Activated T-helper 1 cell treated with anti-CD3 and anti-CD28 coated beads, Interleukin-2, amount 50 U/mL, for 16 hours (primary cell): ENCODE results near the gene KCNQ5.

Experiments used
- DNase-seq, 2 donors: peaks; one replicate each; pipeline ENCODE4 v3.0.0-alpha.2; 2020; ENCODE audit warnings: low read depth in 1 of 2, low spot score in 1 of 2

The KCNQ5 gene

GRCh38 chr6:73043446-73043845 is 421.6 kb downstream of the KCNQ5 start:
- DNase-seq, result no peak

DNA sequence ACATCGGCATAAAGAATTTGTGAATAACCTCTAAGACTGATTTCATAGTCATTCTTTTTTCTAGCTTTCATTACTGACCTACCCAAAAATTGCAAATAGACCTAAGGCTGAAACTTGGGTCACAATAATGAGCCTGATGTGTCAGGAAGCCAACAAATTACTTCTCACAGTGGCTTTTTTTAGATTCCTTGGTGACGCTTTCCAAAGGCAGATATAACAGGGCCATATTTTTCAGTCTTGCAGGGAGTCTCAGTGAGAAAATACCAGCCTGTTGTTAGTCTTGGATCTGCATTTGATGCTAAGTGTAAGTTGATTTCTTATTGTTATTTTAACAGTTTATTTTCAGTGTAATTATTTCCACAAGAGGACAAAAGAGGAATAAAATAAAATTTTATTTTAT is 423.7 kb downstream of the KCNQ5 start:
- no peak for DNase-seq

- DNase-seq, result no peak
These were observed 425.9 kb downstream of the KCNQ5 start for GRCh38 chr6:73047801-73048200.

DNA sequence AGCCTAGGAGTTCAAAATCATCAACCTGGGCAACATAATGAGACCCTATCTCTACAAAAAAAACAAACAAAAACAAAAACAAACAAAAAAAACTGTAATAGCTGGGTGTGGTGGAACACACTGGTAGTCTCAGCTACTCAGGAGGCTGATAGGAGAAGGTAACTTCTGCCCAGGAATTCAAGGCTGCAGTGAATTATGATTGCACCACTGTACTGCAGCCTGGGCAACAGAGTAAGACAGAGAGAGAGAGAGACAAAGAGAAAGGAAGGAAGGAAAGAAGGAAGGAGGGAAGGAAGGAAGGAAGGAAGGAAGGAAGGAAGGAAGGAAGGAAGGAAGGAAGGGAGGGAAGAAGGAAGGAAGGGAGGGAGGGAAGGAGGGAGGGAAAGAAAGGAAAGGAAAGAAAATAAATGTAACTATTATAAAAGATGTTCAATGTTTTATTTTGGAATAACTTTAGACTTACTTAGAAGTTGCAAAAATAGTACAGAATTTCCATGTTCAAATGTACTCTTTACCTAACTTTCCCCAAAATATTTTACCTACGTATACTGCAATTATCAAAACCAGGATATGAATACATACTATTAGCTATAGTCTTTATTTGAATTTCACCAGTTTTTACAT is 428.2 kb downstream of the KCNQ5 start:
- DNase-seq, result no peak

- no peak for DNase-seq
These were observed 428.8 kb downstream of the KCNQ5 start for GRCh38 chr6:73050706-73051105.

- DNase-seq, result no peak
These were observed 429.3 kb downstream of the KCNQ5 start for GRCh38 chr6:73051147-73051546.

- DNase-seq, result no peak
These were observed 433.1 kb downstream of the KCNQ5 start for GRCh38 chr6:73054958-73055357.

DNA sequence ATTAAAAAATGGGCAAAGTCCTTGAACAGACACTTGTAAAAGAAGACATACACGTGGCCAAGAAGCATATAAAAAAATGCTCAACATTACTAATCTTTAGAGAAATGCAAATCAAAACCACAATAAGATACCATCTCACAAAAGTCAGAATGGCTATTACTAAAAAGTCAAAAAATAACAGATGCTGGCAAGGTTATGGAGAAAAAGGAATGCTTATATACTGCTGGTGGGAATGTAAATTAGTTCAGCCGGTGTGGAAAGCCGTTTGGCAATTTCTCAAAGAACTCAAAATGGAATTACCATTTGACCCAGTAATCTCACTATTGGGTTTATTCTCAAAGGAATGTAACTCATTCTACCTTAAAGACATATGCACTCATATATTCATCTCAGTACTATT is 436.9 kb downstream of the KCNQ5 start:
- DNase-seq, result no peak

DNA sequence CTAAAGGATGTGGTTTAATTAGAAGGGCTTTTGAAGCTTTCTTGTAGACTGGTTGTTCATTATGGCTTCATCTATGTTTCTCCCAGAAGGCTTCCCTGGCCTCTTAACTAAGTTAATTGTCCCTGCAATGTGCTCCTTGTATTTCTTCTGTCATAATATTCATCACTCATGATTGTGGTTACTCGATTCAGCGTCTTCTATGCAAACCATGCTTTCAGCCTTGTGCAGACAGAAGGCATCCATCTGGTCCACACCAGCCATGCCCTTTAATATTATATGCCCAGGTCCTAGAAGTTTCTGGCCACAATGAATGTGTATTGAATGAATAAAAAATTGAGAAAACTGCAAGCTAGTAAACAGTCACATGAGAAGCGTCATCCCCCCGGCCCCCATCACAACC is 440.3 kb downstream of the KCNQ5 start:
- DNase-seq, result no peak

DNA sequence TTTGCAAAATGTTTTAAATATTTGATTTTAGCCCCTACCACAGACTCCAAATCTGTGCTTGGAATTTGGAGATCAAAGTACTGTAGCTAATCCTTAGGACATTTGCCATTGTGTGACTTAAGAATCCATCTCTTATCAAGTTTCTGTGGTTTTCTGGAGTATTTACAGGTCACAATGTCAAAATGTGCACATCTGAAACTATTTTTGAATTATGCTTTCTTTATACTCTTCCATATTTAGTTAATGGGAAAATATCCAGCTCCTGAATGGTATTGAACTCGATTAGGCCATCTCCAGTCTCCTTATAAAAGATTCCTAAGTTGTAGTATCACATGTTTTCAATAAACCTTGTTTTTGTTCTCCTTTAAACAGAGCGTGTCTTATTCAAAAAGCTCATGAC is 441.0 kb downstream of the KCNQ5 start:
- no peak for DNase-seq

GRCh38 chr6:73064266-73064665 is 442.4 kb downstream of the KCNQ5 start:
- no peak for DNase-seq

GRCh38 chr6:73073238-73073637 is 451.4 kb downstream of the KCNQ5 start:
- DNase-seq, result no peak

GRCh38 chr6:73074175-73074574 is 452.3 kb downstream of the KCNQ5 start:
- DNase-seq, result no peak

- no peak for DNase-seq
These were observed 454.5 kb downstream of the KCNQ5 start for GRCh38 chr6:73076211-73076954.

GRCh38 chr6:73078333-73078862 is 456.5 kb downstream of the KCNQ5 start:
- no peak for DNase-seq

- no peak for DNase-seq
These were observed 457.2 kb downstream of the KCNQ5 start for GRCh38 chr6:73078908-73079610.

DNA sequence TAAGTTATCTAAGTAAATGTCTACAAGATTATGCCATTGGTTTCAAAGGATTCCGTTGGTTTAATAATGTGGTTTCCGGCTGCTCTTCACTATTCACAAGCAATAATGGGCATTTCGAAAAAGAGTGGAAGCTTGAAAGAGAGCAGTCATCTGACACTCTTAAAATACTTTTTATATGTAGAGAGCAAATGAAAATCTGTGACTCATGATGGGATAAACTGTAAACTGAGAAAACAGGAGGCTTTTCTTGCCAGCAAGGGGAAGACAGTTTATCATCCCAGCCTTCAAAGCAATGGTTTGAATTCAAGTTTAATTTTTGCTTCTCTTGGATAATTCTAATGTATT is 457.7 kb downstream of the KCNQ5 start:
- no peak for DNase-seq

DNA sequence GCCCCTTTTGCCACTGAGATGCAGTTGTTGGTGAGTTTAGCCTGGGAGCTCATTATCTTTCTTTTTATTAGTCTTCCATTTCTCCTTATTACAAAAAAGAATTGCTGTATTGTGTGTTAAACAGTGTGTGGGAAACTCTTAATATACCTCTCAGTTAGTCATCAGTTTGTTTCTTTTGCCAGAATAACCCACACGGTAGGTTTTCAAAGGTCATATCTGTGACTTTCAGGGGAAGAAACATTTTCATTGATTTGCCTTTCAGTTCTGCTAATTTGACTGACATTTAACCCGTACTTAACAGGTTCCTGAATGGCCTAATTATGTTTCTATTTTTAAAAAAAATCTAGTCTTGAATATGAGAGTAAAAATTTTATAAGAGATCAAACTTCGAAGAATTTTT is 458.1 kb downstream of the KCNQ5 start:
- DNase-seq, result no peak

- DNase-seq, result no peak
These were observed 460.1 kb downstream of the KCNQ5 start for GRCh38 chr6:73081955-73082354.

DNA sequence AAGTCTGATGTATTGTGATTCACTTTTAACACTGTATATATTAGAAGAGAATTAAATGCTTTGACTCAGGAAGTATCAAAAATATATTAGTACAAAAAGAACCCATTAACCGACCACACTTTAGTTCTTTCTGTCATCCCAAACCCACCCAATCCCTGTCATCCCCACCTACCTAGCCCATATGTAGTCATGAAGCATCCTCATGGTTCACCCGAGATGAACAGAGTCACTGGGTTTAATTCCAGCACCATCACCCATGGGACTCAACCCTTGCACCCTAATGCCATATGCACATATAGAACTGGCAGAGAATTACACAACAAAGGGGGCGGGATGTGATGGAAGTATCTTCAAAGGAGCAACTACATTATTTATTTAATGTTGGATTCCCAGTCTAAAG is 462.0 kb downstream of the KCNQ5 start:
- no peak for DNase-seq

DNA sequence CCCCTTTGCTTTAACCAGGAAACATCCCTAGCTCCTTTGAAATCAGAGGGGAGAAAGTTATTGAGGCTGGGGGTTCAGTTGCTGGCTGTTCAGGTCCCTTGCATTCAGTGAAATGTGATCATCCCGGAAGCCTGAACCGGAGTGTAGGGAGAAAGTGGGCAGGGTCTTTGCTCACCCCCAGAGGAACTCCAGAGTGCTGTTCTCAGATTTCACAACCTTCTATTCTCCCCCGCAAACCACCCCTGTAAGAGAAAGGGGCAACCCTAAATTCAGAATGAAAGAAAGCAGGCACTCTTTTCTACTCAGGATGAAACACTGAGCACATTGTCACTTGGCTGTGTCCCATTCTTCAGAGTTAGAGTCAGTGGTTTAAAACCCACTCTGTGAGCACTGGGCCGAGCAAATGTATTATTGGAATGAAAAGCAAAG is 463.6 kb downstream of the KCNQ5 start:
- no peak for DNase-seq

- no peak for DNase-seq
These were observed 464.9 kb downstream of the KCNQ5 start for GRCh38 chr6:73086726-73087125.
